ENCODE results near the gene TMEM69. TPM values are rescaled to one million over a fixed set of nuclear protein-coding genes. Genes with fewer than 3 reads are reported as not detected.
"Not testable (repeated sequence)": the region's sequence is repeated elsewhere in the genome, so short reads cannot be mapped to it uniquely, and the experiment has no call there.

Gene TMEM69
- total and polyA plus RNA-seq, 11 donors: 18.7 to 38.5 (median 25.2) TPM

DNA sequence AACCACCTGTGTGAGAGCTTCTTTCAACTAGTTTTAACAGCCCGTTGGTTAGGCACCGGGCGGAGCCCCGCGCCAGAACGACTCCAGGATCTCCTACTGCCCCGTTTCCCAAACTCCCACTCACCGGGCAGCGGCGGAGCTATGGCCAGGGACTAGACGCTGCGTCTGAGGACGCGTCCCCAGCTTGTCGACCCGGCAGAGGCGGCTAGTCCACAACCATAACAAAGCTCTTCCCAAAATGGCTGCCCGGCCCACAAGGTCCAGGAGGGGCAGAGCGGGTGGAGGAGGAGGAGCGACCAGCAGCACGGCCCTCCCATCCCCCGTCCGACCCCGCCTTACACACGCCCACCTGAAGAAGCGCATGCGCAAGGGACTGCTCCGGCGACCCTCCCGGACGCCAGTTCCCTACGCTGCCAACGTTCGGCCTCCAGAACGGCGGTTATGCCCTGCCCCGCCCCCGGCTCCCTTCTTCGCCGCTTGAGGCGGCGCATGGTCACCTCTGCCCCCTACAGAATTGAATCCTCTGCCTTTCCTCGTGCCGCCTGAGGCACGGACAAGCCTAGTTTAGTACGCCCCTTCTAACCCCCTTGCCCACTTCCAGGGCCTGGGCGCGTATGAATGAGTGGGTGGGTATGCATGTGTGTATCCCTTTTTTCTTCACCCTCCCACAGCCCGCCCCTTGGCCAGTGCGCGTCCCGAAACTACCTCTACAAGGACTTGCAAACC is 1.5 kb upstream of the TMEM69 start, which contains the start of gene GPBP1L1:
TSS of gene GPBP1L1 (minus strand) at position 246 of the 726 bp plus-strand sequence. CDS start 27,446 bp downstream, outside the sequence.
- DNase-seq (peak; percentile 98 to 99 (median 98)), ATAC-seq (peak; percentile 89 to 93 (median 92))
- Histone ChIP-seq H3K27ac (peak within 1 kb of the TSS; percentile 91 to 99 (median 95)), H3K4me3 (peak within 1 kb of the TSS; percentile 75 to 99 (median 93)), H3K9me3 (no peaks in the 10 kb centered on the region), H3K27me3 (no peaks in the 10 kb centered on the region), H3K36me3 (peaks cover 0 to 21% (median 5%) of the 10 kb centered on the region in 9 donors), H3K4me1 (peaks cover 6 to 55% (median 41%) of the 10 kb centered on the region in 12 donors)
- peak in 1 of 2 donors; percentile 76 for TF ChIP-seq POLR2A (IDR thresholded peaks at IDR 0.05)
- TF ChIP-seq, protein P1, sequence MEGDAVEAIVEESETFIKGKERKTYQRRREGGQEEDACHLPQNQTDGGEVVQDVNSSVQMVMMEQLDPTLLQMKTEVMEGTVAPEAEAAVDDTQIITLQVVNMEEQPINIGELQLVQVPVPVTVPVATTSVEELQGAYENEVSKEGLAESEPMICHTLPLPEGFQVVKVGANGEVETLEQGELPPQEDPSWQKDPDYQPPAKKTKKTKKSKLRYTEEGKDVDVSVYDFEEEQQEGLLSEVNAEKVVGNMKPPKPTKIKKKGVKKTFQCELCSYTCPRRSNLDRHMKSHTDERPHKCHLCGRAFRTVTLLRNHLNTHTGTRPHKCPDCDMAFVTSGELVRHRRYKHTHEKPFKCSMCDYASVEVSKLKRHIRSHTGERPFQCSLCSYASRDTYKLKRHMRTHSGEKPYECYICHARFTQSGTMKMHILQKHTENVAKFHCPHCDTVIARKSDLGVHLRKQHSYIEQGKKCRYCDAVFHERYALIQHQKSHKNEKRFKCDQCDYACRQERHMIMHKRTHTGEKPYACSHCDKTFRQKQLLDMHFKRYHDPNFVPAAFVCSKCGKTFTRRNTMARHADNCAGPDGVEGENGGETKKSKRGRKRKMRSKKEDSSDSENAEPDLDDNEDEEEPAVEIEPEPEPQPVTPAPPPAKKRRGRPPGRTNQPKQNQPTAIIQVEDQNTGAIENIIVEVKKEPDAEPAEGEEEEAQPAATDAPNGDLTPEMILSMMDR (IDR thresholded peaks at IDR 0.05): no peak
- intact Hi-C loops (cut with DNase I): loop anchor here in 8 of 10 donors (1.0 to 10.0 kb wide), 11 partner anchors 39 to 446 kb away; partner anchors contain the start of genes NASP (in 6 of the 8), IPP (in 3 of the 8), PRDX1 (in 3 of the 8) and MAST2 (in 2 of the 8)
- 0 to 1% (median 0%) methylated on average over 27 to 52 of the region's 52 CpGs for WGBS, 4 donors

DNA sequence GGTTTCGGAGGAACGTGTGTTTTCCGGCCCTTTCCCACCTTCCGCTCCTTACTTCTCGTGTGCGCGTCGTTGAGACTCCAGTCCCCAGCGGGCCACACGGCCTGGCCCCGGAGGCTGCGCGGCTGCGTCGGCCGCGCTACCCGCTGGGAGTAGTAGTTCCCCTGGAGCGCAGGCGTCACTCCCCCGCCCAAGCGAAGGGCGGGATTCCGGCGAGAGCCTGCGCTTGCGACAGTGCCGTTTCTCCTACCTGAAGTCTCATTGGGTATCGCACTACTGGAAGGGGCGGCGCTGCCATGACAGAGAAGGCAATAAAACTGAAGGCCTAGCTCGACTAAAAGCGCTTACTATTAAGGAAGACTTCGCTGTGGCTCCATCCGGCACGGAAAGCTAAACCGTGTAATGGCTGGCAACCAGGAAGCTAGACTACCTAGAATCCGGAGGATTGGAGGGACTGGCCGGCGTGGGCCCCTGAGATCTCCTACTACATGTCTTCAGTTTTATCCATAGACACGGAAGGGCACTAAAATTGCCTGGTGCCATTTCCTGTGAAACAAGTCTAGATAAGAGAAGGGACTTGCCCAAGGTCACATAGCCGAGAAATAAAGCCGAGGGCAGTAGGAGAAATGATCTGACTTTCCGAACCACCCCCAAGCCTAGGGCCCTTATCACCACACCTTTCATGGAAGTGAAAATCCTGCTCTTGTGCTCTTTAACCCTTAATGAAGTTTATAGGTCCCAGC is 797 bp upstream of the TMEM69 start:
- Histone ChIP-seq H3K27ac (peak overlapping the region; percentile 91 to 99 (median 95)), H3K27me3 (no peaks in the 10 kb centered on the region), H3K9me3 (no peaks in the 10 kb centered on the region), H3K36me3 (peaks cover 0 to 28% (median 5%) of the 10 kb centered on the region in 9 donors), H3K4me1 (peaks cover 6 to 48% (median 34%) of the 10 kb centered on the region in 12 donors), H3K4me3 (peak overlapping the region; percentile 75 to 99 (median 93))
- peak; percentile 45 to 90 for TF ChIP-seq POLR2A (IDR thresholded peaks at IDR 0.05)
- TF ChIP-seq, protein P1 (IDR thresholded peaks at IDR 0.05): no peak
- WGBS, 4 donors: 0 to 1% (median 1%) methylated on average over 37 to 44 of the region's 44 CpGs
- DNase-seq (peak; percentile 98 to 99 (median 99)), ATAC-seq (peak; percentile 94 to 96 (median 95))
- intact Hi-C loops (cut with DNase I): loop anchor here in 8 of 10 donors (1.0 to 10.0 kb wide), 11 partner anchors 40 to 446 kb away; partner anchors contain the start of genes NASP (in 6 of the 8), IPP (in 3 of the 8), PRDX1 (in 3 of the 8) and MAST2 (in 2 of the 8)

- ATAC-seq; H3K9me3 ChIP-seq; DNase-seq; intact Hi-C loops (cut with DNase I); H3K27ac ChIP-seq; H3K27me3 ChIP-seq; H3K4me3 ChIP-seq: not testable (repeated sequence)
- WGBS, 4 donors: 81 to 84% (median 83%) methylated on average over 8 of the region's 8 CpGs
- Histone ChIP-seq H3K36me3 (peaks cover 0 to 81% (median 62%) of the 10 kb centered on the region in 9 donors), H3K4me1 (peaks cover 0 to 12% (median 7%) of the 10 kb centered on the region in 12 donors)
Measured at GRCh38 chr1:45693811-45694210, 5.8 kb downstream of the TMEM69 start.

GRCh38 chr1:45694823-45695222 is 6.8 kb downstream of the TMEM69 start:
- no peak for DNase-seq
- Histone ChIP-seq H3K4me1 (peaks cover 0 to 2% (median 0%) of the 10 kb centered on the region in 12 donors), H3K27ac (no peak overlapping the region), H3K9me3 (no peaks in the 10 kb centered on the region), H3K27me3 (no peaks in the 10 kb centered on the region), H3K36me3 (peaks cover 0 to 90% (median 72%) of the 10 kb centered on the region in 9 donors), H3K4me3 (no peak overlapping the region)
- no peak for ATAC-seq
- WGBS, 4 donors: 86 to 92% (median 88%) methylated on average over 7 of the region's 7 CpGs
- intact Hi-C loops (cut with DNase I): no loop called here
- no peak for TF ChIP-seq POLR2A (IDR thresholded peaks at IDR 0.05)
- TF ChIP-seq, protein P1 (IDR thresholded peaks at IDR 0.05): no peak
